HG03280 (cell line): ENCODE measurements around the gene METTL14.
A peak's percentile ranks its signal among the peaks of the same experiment; 100 is the strongest.

Source experiments
- ATAC-seq: cut with Tn5 transposase; IDR thresholded peaks from one replicate; pipeline ENCODE4 v1.9.1; 2021; ENCODE audit warnings: mild to moderate bottlenecking, moderate library complexity; ENCODE audit not compliant: unreplicated experiment

Gene METTL14

DNA sequence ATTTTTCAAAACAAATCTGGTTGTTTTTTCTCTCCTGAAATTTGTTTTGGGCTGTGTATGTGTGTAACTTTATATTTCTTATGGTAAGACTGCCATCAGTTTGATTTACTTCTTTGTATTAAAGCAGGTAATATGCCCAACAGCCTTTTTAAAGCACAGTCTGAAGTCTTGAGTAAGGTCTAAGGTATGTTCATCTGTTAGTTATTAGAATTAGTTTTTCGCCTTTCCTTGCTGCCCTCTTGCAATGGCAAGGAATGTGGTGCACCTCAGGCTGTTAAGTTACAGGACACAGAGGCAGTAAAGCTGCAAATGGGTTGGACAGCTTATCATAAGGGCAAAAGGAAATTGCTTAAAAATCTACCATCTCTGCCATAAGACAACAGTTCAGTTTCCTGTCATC, 71.8 kb downstream of the METTL14 start:
- ATAC-seq = no peak

GRCh38 chr4:118757761-118758251, 72.6 kb downstream of the METTL14 start:
- ATAC-seq = no peak

DNA sequence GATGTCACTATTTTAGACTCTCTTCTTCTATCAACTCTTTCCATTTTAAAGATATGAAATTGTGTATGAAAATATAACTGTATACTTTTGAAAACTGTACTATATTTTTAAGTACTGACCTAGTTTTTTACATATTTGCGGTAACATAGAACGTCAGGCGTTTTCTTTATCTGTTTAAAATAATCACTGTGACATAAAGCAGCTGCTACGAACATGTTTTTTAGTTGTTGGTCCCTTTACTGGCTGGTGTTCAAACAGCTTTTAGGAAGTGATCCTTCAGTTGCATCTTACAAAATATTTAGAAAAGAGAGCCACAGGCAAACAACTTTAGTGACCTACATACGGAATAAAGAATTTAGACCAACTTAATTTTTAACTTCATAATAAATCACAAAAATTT, 73.1 kb downstream of the METTL14 start:
- no peak for ATAC-seq

DNA sequence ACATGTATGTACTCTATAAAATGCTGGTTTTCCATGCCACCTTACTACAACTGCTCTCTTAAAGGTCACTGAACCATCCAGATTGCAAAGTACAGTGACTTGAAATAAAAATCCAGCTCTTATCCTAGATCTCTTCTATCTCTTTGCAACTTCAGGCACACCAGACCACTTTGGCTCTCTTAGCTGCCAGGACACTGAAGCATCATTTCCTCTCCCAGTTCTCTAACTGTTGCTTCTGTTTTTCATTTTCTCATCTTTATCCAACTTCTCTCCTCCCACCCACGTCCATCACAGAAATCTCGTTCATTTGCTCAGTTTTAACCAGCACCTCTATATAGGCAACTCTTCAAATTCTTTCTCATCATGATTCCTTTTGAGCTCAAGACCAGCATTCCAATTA, 74.3 kb downstream of the METTL14 start:
- no peak for ATAC-seq

GRCh38 chr4:118760092-118760491, 74.9 kb downstream of the METTL14 start:
- peak; percentile 27 for ATAC-seq

GRCh38 chr4:118760493-118760892, 75.3 kb downstream of the METTL14 start:
- peak; percentile 99 for ATAC-seq

GRCh38 chr4:118761397-118762016, 76.3 kb downstream of the METTL14 start:
- ATAC-seq = no peak

GRCh38 chr4:118762155-118762554, 77.0 kb downstream of the METTL14 start:
- no peak for ATAC-seq

GRCh38 chr4:118762730-118763477, 77.7 kb downstream of the METTL14 start:
- ATAC-seq = no peak
